HG03469 (cell line): ENCODE measurements around the gene PC.

ENCODE experiments used
- ATAC-seq: cut with Tn5 transposase; IDR thresholded peaks from one replicate; pipeline ENCODE4 v1.9.1; 2021; ENCODE audit warnings: mild to moderate bottlenecking, moderate library complexity, moderate number of reproducible peaks; ENCODE audit not compliant: unreplicated experiment

Gene PC

GRCh38 chr11:66869567-66869870, 88.7 kb downstream of the PC start:
- ATAC-seq: no peak

- no peak for ATAC-seq
These were observed 89.2 kb downstream of the PC start for GRCh38 chr11:66868726-66869566.

- no peak for ATAC-seq
These were observed 90.0 kb downstream of the PC start for GRCh38 chr11:66868082-66868725.

GRCh38 chr11:66867425-66868040, 90.7 kb downstream of the PC start:
- no peak for ATAC-seq

GRCh38 chr11:66866511-66866986, 91.6 kb downstream of the PC start:
- no peak for ATAC-seq

- ATAC-seq: no peak
These were observed 92.2 kb downstream of the PC start for GRCh38 chr11:66866007-66866406.

GRCh38 chr11:66864924-66865697, 93.1 kb downstream of the PC start:
- ATAC-seq: no peak

GRCh38 chr11:66864172-66864901, 93.8 kb downstream of the PC start:
- ATAC-seq: no peak

GRCh38 chr11:66863428-66864125, 94.6 kb downstream of the PC start:
- ATAC-seq: no peak

- no peak for ATAC-seq
These were observed 95.6 kb downstream of the PC start for GRCh38 chr11:66862559-66863037.

GRCh38 chr11:66861774-66862558, 96.2 kb downstream of the PC start:
- no peak for ATAC-seq

GRCh38 chr11:66861038-66861773, 97.0 kb downstream of the PC start:
- ATAC-seq: no peak

- ATAC-seq: no peak
These were observed 97.7 kb downstream of the PC start for GRCh38 chr11:66860449-66860831.

- ATAC-seq: no peak
These were observed 98.3 kb downstream of the PC start for GRCh38 chr11:66859686-66860448.

GRCh38 chr11:66858939-66859685, 99.1 kb downstream of the PC start:
- ATAC-seq: no peak

- ATAC-seq: no peak
These were observed 99.8 kb downstream of the PC start for GRCh38 chr11:66858186-66858938.

GRCh38 chr11:66857927-66858185, 100.3 kb downstream of the PC start:
- no peak for ATAC-seq
